Fibroblast of lung (primary cell): ENCODE data around the gene LGALS7B.

Experiments used
- EZH2 ChIP-seq: IDR thresholded peaks from 2 replicates; pipeline ENCODE4 v1.5.1; 2012; ENCODE audit warnings: low read length, control low read depth, mild to moderate bottlenecking; ENCODE audit errors: missing control alignments
- TF ChIP-seq, protein P1 (sequence below), 2 donors: IDR thresholded peaks in 1 of 2; conservative IDR thresholded peaks in 1 of 2; 1 replicate in 1 of 2; 2 replicates in 1 of 2; pipeline ENCODE4 v1.5.1; 2011 to 2012; ENCODE audit warnings: low read length in 2 of 2, control low read depth in 1 of 2, inconsistent platforms in 1 of 2, low read depth in 1 of 2, mild to moderate bottlenecking in 1 of 2

DNA sequence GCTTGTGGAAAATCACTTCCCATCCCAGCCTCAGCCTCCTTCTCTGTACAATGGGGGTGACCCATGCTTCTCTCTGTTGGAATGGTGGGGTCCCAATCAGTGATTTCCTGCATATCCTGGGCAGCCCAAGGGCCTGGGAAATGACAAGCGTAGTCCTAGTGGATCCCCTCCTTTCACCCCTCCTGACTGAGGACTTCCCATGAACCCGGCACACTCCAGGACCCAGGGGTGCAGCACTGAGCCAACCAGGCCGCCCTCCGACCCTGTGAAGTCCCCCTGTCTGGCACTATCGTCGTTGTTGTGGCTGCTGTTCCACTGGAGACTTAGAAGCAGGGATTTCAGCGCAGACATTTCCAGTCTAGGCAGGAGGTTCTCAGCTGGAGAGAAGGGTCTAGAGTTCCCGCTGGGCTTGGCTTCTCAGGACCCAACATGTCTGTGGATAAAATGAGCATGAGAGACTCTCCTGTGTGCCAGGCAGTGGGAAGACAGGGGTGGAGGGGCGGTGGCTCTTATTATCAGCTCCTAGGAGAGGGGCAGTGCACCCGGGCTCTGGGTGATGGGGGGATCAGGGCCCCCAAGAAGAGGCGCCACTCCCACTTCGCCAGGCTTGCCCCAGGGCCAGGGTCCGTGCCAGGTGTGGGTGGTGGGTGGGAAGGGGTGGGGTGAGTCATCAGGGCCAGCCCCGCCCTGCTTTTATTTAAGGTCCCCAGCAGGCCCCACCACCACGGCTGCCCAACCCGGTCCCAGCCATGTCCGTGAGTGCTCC, at the start of gene LGALS7B:
- TF ChIP-seq, protein P1, sequence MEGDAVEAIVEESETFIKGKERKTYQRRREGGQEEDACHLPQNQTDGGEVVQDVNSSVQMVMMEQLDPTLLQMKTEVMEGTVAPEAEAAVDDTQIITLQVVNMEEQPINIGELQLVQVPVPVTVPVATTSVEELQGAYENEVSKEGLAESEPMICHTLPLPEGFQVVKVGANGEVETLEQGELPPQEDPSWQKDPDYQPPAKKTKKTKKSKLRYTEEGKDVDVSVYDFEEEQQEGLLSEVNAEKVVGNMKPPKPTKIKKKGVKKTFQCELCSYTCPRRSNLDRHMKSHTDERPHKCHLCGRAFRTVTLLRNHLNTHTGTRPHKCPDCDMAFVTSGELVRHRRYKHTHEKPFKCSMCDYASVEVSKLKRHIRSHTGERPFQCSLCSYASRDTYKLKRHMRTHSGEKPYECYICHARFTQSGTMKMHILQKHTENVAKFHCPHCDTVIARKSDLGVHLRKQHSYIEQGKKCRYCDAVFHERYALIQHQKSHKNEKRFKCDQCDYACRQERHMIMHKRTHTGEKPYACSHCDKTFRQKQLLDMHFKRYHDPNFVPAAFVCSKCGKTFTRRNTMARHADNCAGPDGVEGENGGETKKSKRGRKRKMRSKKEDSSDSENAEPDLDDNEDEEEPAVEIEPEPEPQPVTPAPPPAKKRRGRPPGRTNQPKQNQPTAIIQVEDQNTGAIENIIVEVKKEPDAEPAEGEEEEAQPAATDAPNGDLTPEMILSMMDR (conservative IDR thresholded peaks at IDR 0.05 in 1 of 2, IDR thresholded peaks at IDR 0.05 in 1 of 2; ENCODE audit: low read depth in 1 of 2, low read length in 2 of 2), result no peak
- no peak for TF ChIP-seq EZH2
